CD14-positive monocyte (primary cell): ENCODE data around the gene BET1L. TPM values are rescaled to one million over a fixed set of nuclear protein-coding genes. Genes with fewer than 3 reads are reported as not detected.

Experiments used
- DNase-seq, 3 donors: peaks; one replicate each; pipeline ENCODE4 v3.0.0-alpha.2; 2011 to 2022
- H2AFZ ChIP-seq: 2 replicates; pipeline ENCODE4 v1.6.0; 2012; ENCODE audit warnings: mild to moderate bottlenecking, low read depth, low read length, inconsistent platforms; ENCODE audit not compliant: insufficient read depth, poor library complexity, severe bottlenecking
- H3K27ac ChIP-seq, 2 donors: 1 replicate in 1 of 2; 2 replicates in 1 of 2; pipeline ENCODE4 v1.5.1; 2012 to 2013; ENCODE audit warnings: low read length in 2 of 2, control low read depth in 1 of 2, inconsistent platforms in 1 of 2, low read depth in 1 of 2, mild to moderate bottlenecking in 1 of 2
- H3K27me3 ChIP-seq, 2 donors: one replicate each; pipeline versions ENCODE4 v1.6.0 to v1.6.1; 2011 to 2013; ENCODE audit warnings: low read length in 2 of 2; ENCODE audit not compliant: control insufficient read depth in 2 of 2, insufficient read depth in 2 of 2
- H3K36me3 ChIP-seq, 2 donors: replicated peaks in 1 of 2; 1 replicate in 1 of 2; 2 replicates in 1 of 2; pipeline versions ENCODE4 v1.5.1 to v1.6.1; 2012 to 2013; ENCODE audit warnings: low read length in 2 of 2, control low read depth in 1 of 2, inconsistent platforms in 1 of 2, mild to moderate bottlenecking in 1 of 2; ENCODE audit not compliant: insufficient read depth in 2 of 2, control insufficient read depth in 1 of 2
- H3K4me1 ChIP-seq, 2 donors: 1 replicate in 1 of 2; 2 replicates in 1 of 2; pipeline versions ENCODE4 v1.5.1 to v1.6.1; 2012 to 2013; ENCODE audit warnings: low read length in 2 of 2, control low read depth in 1 of 2, inconsistent platforms in 1 of 2, mild to moderate bottlenecking in 1 of 2, moderate library complexity in 1 of 2; ENCODE audit not compliant: insufficient read depth in 2 of 2, control insufficient read depth in 1 of 2
- H3K4me2 ChIP-seq: replicated peaks from 2 replicates; pipeline ENCODE3; 2012; ENCODE audit warnings: low read length, moderate library complexity, mild to moderate bottlenecking; ENCODE audit not compliant: poor library complexity, severe bottlenecking; ENCODE audit errors: extremely low read depth
- H3K4me3 ChIP-seq, 3 experiments: fragments of 200-600 bp in 1 of 3; sonication (generic) in 1 of 3; replicated peaks in 1 of 3; 1 replicate in 2 of 3; 2 replicates in 1 of 3; pipeline ENCODE4 v1.5.1; 2011 to 2013; ENCODE audit warnings: low read length in 3 of 3, mild to moderate bottlenecking in 3 of 3, control low read depth in 2 of 3, low read depth in 2 of 3, inconsistent platforms in 1 of 3, moderate library complexity in 1 of 3
- H3K79me2 ChIP-seq: 2 replicates; pipeline ENCODE4 v1.6.0; 2012; ENCODE audit warnings: mild to moderate bottlenecking, control low read depth, inconsistent platforms, low read length, moderate library complexity; ENCODE audit not compliant: insufficient read depth
- H3K9ac ChIP-seq: 2 replicates; pipeline ENCODE4 v1.6.0; 2017; ENCODE audit warnings: low read length, mild to moderate bottlenecking; ENCODE audit not compliant: insufficient read depth, poor library complexity, severe bottlenecking
- H3K9me3 ChIP-seq, 2 donors: replicated peaks in 1 of 2; 1 replicate in 1 of 2; 2 replicates in 1 of 2; pipeline versions ENCODE4 v1.5.1 to v1.6.1; 2012 to 2013; ENCODE audit warnings: low read length in 2 of 2, control low read depth in 1 of 2; ENCODE audit not compliant: control insufficient read depth in 1 of 2, insufficient read depth in 1 of 2
- H4K20me1 ChIP-seq: 2 replicates; pipeline ENCODE4 v1.6.0; 2012; ENCODE audit warnings: mild to moderate bottlenecking, low read length, control low read depth, moderate library complexity; ENCODE audit not compliant: insufficient read depth
- H3K27ac Mint-ChIP-seq, 7 donors: one replicate each; pipeline ENCODE4 v1.8.0; 2020; ENCODE audit warnings: mild to moderate bottlenecking in 7 of 7, mixed read lengths in 7 of 7, moderate library complexity in 6 of 7, inconsistent platforms in 2 of 7
- H3K27me3 Mint-ChIP-seq, 3 donors: one replicate each; pipeline ENCODE4 v1.8.0; 2021 to 2022; ENCODE audit warnings: low read depth in 3 of 3, mild to moderate bottlenecking in 3 of 3, mixed read lengths in 3 of 3, moderate library complexity in 3 of 3, inconsistent platforms in 1 of 3
- H3K36me3 Mint-ChIP-seq, 2 donors: one replicate each; pipeline ENCODE4 v1.8.0; 2020; ENCODE audit warnings: mixed read lengths in 2 of 2, inconsistent platforms in 1 of 2, mild to moderate bottlenecking in 1 of 2
- H3K4me1 Mint-ChIP-seq: one replicate; pipeline ENCODE4 v1.8.0; 2020; ENCODE audit warnings: mild to moderate bottlenecking, mixed read lengths
- H3K4me3 Mint-ChIP-seq, 2 donors: one replicate each; pipeline ENCODE4 v1.8.0; 2020; ENCODE audit warnings: mild to moderate bottlenecking in 2 of 2, mixed read lengths in 2 of 2, moderate library complexity in 1 of 2
- H3K9me3 Mint-ChIP-seq, 7 donors: one replicate each; pipeline ENCODE4 v1.8.0; 2020 to 2022; ENCODE audit warnings: mixed read lengths in 7 of 7, mild to moderate bottlenecking in 6 of 7, moderate library complexity in 6 of 7, inconsistent platforms in 2 of 7
- WGBS: methylation state at CpG from one replicate; pipeline ENCODE4 v1.1.5; 2013; ENCODE audit warnings: missing lambda C conversion rate; ENCODE audit not compliant: insufficient coverage; 5-methylcytosine and 5-hydroxymethylcytosine counted together
- intact Hi-C, 2 donors: fragments of 100-400 bp; cut with micrococcal nuclease; formaldehyde crosslinking; loops; one replicate each; pipeline versions ENCODE4 v1.15.0 to v1.15.1; 2023
- polyA plus RNA-seq, 3 donors: library from polyadenylated mRNA; depleted of rRNA in 1 of 3; unstranded in 2 of 3; stranded (reverse) in 1 of 3; fragments of 300-500 nt in 2 of 3; fragments of >200 nt in 1 of 3; fragmentation: Illumina TruSeq in 2 of 3; gene quantifications; 1 replicate in 2 of 3; 2 replicates in 1 of 3; pipeline ENCODE4 v1.2.3, GENCODE V29; 2012 to 2021
- TF ChIP-seq, protein P1 (sequence below): fragments of 200-600 bp; IDR thresholded peaks from one replicate; pipeline ENCODE4 v1.8.0; 2022; ENCODE audit warnings: antibody characterized with exemption, mild to moderate bottlenecking

Gene BET1L
- polyA plus RNA-seq, 3 donors, result 9.5 to 37.3 (median 29.3) TPM

GRCh38 chr11:201966-202365, 5.2 kb downstream of the BET1L start:
- H3K9me3 ChIP-seq, result no peaks in the 10 kb centered on the region
- Mint-ChIP-seq H3K27ac (peak overlapping the region; percentile 36 to 73 (median 57)), H3K4me3 (peak overlapping the region in 1 of 2 donors; percentile 30), H3K36me3 (peaks cover 35 to 43% of the 10 kb centered on the region in 2 donors), H3K9me3 (peaks cover 0 to 2% (median 0%) of the 10 kb centered on the region in 7 donors), H3K27me3 (peaks cover 4 to 9% (median 5%) of the 10 kb centered on the region in 3 donors), H3K4me1 (peaks cover 41% of the 10 kb centered on the region)
- H3K4me1 ChIP-seq, result peaks cover 33 to 46% of the 10 kb centered on the region in 2 donors
- intact Hi-C loops, result loop anchor here (5.0 to 10.0 kb wide), 2 partner anchors 35 to 303 kb away; partner anchors contain the start of genes PSMD13 (in 1 of the 2), RNH1 (in 1 of the 2) and SIRT3 (in 1 of the 2)
- H3K27ac ChIP-seq, result peak overlapping the region in 1 of 2 donors; percentile 50
- H3K27me3 ChIP-seq, result no peaks in the 10 kb centered on the region
- no peak overlapping the region for H2AFZ ChIP-seq
- H3K9ac ChIP-seq, result no peak overlapping the region
- DNase-seq, result peak in 2 of 3 donors; percentile 15 to 24
- peak overlapping the region in 1 of 3 experiments; percentile 22 for H3K4me3 ChIP-seq
- peaks cover 13 to 31% of the 10 kb centered on the region in 2 donors for H3K36me3 ChIP-seq
- H3K4me2 ChIP-seq, result peak overlapping the region; percentile 39
- peaks cover 30% of the 10 kb centered on the region for H3K79me2 ChIP-seq
- peaks cover 43% of the 10 kb centered on the region for H4K20me1 ChIP-seq
- 17% methylated on average over 5 of the region's 15 CpGs for WGBS
- TF ChIP-seq, protein P1, sequence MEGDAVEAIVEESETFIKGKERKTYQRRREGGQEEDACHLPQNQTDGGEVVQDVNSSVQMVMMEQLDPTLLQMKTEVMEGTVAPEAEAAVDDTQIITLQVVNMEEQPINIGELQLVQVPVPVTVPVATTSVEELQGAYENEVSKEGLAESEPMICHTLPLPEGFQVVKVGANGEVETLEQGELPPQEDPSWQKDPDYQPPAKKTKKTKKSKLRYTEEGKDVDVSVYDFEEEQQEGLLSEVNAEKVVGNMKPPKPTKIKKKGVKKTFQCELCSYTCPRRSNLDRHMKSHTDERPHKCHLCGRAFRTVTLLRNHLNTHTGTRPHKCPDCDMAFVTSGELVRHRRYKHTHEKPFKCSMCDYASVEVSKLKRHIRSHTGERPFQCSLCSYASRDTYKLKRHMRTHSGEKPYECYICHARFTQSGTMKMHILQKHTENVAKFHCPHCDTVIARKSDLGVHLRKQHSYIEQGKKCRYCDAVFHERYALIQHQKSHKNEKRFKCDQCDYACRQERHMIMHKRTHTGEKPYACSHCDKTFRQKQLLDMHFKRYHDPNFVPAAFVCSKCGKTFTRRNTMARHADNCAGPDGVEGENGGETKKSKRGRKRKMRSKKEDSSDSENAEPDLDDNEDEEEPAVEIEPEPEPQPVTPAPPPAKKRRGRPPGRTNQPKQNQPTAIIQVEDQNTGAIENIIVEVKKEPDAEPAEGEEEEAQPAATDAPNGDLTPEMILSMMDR, result no peak

DNA sequence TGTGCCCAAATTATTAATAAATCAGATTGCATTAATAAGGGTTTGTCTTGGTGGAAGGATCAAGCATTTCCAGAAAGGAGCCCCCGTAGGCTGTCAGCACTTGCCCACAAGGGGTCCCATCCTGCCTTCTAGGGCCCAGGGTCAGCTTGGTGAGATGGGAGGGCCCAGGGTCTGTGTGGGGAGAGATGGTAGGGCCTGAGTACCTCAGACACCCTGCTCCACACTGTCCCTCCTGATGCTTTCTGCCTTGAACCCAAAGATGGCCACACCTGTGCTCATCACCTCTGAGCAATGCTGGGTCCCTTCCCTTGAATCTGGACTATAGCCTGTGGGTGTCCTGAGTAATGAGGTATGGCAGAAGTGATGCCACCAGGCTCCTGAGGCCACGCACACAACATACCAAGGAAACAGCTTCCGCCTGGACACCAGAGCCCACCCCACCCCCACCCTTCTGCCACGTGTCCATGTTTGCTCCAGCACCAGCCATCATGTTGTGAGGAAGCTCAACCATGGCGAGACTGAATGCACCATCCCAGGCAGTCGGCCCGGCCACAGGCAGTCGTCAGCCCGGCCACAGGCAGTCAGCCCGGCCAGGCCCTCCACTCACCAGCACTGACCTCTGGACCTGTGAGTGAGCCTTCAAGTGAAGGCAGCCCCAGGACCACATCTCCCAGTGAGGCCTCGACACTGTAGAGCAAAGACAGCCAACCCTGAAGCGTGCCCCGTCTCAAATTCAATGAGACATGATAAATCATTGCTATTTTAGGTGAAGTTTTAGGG, 6.8 kb downstream of the BET1L start:
- intact Hi-C loops, result loop anchor here (5.0 to 10.0 kb wide), 2 partner anchors 37 to 304 kb away; partner anchors contain the start of genes PSMD13 (in 1 of the 2), RNH1 (in 1 of the 2) and SIRT3 (in 1 of the 2)

More for the DNA sequence above, 6.8 kb downstream of the BET1L start:
- H3K27ac ChIP-seq, result no peak overlapping the region
- no peak overlapping the region for H3K4me3 ChIP-seq
- H3K27me3 ChIP-seq, result no peaks in the 10 kb centered on the region
- Mint-ChIP-seq H3K27me3 (peaks cover 4 to 9% (median 5%) of the 10 kb centered on the region in 3 donors), H3K4me3 (no peak overlapping the region), H3K9me3 (peaks cover 0 to 2% (median 0%) of the 10 kb centered on the region in 7 donors), H3K4me1 (peaks cover 31% of the 10 kb centered on the region), H3K36me3 (peaks cover 33 to 39% of the 10 kb centered on the region in 2 donors), H3K27ac (peak overlapping the region in 3 of 7 donors; percentile 5 to 27 (median 10))
- no peak overlapping the region for H3K4me2 ChIP-seq
- H3K9me3 ChIP-seq, result no peaks in the 10 kb centered on the region
- H4K20me1 ChIP-seq, result peaks cover 32% of the 10 kb centered on the region
- H3K4me1 ChIP-seq, result peaks cover 21 to 30% of the 10 kb centered on the region in 2 donors
- no peak for DNase-seq
- peaks cover 15% of the 10 kb centered on the region for H3K79me2 ChIP-seq
- no peak overlapping the region for H3K9ac ChIP-seq
- no peak overlapping the region for H2AFZ ChIP-seq
- peaks cover 12 to 25% of the 10 kb centered on the region in 2 donors for H3K36me3 ChIP-seq
- TF ChIP-seq, protein P1, result no peak
- WGBS, result 96% methylated on average over 9 of the region's 13 CpGs
